HG03097 (cell line): Measurements from ENCODE around the gene VSIG10L.

Source experiments
- ATAC-seq: cut with Tn5 transposase; IDR thresholded peaks from one replicate; pipeline ENCODE4 v1.9.1; 2021; ENCODE audit not compliant: unreplicated experiment, low FRiP score

The VSIG10L gene

GRCh38 chr19:51319649-51320279 is 22.2 kb downstream of the VSIG10L start:
- ATAC-seq = no peak

DNA sequence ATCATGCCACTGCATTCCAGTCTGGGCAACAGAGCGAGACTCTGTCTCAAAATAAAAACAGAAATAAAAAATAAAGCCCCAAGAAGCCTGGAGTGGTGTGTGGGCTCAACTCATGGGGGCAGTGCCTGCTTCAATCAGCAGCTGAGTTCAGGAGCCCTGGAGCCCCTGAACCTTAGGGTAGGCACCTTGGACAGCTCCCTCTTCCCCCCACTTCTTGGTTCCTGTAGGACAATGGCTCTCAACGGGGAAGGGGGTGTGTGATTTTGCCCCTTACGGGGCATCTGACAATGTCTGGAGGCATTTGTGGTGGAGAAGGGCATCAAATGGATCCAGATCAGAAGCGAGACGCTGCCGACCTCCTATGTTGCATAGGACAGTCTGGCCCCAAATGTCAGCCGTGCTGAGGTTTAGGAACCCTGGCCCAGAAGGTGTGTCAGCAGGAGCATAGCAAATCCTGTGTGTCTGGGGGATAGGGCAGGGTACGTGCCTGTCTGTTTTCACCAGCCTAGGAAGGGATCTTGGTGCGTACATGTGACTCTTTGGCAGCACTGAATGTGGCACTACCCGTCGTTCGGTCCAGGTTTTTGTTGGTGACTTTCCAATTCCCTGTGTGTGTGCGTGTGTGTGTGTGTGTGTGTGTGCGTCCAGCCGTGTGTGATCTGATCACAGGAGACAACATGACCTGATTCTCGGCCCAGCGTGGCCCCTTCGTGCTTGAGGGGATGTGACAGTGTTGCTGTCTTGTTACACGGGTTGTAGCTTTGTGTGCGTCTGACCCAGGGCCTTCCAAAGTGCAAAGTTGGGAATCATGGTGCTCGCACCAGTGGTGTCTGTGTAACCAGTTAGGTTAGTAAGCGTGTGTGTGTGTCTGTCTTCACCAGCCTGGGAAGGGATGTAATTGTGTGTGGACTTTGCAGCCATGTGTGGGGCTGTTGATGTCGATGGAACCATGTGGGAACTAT is 23.0 kb downstream of the VSIG10L start:
- ATAC-seq = no peak

DNA sequence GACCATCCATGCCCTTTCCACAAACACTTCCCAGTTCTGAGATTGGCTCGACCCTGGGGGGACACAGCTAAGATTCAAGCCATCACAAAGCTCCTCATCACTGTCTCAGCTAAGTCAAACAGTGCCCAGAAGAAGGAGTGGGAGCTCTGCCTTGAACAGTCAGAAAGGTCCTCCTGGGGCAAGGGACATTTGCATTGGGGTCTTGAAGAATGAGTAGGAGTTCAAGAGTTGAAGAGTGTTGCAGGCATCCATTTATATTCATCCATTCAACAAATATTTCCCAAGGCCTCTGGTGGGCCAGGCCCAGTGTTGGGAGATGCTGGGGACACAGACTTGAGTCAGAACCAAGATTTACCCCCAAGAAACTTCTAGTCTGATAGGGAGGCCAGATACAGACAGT is 24.0 kb downstream of the VSIG10L start:
- no peak for ATAC-seq

- ATAC-seq = no peak
Measured at GRCh38 chr19:51317376-51317775, 24.6 kb downstream of the VSIG10L start.

GRCh38 chr19:51316688-51317087 is 25.3 kb downstream of the VSIG10L start:
- no peak for ATAC-seq

- ATAC-seq = no peak
Measured at GRCh38 chr19:51311351-51312257, 30.3 kb downstream of the VSIG10L start, which contains the start of gene IGLON5. Gene IGLON5, plus strand, starts transcription at chr19:51311644. Its CDS starts 204 bp downstream, at chr19:51311848.

GRCh38 chr19:51305479-51305878 is 36.5 kb downstream of the VSIG10L start:
- ATAC-seq = no peak

- ATAC-seq = no peak
Measured at GRCh38 chr19:51301266-51301665, 40.7 kb downstream of the VSIG10L start.

DNA sequence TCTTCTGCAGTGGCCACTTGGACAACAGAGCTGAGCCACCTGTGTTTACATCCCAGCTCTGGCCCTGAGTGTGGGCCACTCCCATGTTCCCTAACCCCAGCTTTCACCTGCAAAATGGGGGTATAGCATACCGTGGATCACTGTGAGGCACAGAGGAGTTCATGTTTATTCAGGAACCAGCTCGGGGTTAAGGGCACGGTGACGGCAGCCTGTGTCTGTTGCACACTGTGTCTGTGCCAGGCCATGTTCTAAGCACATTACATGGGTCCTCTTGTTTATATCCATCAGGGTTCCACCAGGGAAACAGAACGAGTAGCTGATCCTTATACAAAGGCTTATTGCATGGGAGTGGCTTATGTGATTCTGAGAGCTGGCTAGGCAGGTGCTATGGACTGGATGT is 44.5 kb downstream of the VSIG10L start:
- ATAC-seq = no peak

DNA sequence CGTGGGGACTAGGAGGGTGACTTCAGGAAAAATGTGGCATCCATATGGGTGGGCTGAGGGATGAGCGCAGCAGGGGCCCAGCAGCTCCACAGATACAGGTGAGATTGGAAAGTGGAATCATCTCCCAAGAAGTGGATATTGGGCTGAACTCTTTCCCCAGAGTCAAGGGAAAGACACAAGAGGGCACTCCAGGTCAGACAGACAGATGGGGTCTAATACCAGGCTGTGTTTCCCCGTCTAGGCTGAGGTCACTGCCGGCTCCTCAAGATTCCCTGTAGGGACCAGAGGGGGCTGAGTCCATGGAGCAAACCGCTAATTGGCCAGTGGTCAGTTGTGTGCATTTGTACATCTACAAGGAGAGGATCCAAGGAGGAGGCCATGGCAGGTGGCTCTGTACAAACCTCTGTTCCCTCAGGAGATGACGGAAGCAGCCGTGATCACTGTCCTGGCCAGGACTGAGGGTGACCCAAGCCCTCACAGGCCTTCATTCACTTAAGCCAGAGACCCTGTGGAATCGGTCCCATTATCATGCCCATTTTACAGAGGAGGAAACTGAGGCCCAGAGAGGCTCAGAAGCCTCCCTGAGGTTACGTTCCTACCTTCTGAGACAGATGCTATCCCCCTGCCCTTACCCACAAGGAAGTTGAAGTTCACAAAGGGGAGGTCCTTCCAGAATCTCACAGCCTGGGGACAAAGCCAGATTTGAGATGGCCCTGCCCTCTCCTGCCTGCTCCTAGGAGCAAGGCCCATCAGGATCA is 45.4 kb downstream of the VSIG10L start:
- ATAC-seq = no peak

- no peak for ATAC-seq
Measured at GRCh38 chr19:51295382-51296126, 46.4 kb downstream of the VSIG10L start.

GRCh38 chr19:51294977-51295375 is 47.0 kb downstream of the VSIG10L start:
- no peak for ATAC-seq

DNA sequence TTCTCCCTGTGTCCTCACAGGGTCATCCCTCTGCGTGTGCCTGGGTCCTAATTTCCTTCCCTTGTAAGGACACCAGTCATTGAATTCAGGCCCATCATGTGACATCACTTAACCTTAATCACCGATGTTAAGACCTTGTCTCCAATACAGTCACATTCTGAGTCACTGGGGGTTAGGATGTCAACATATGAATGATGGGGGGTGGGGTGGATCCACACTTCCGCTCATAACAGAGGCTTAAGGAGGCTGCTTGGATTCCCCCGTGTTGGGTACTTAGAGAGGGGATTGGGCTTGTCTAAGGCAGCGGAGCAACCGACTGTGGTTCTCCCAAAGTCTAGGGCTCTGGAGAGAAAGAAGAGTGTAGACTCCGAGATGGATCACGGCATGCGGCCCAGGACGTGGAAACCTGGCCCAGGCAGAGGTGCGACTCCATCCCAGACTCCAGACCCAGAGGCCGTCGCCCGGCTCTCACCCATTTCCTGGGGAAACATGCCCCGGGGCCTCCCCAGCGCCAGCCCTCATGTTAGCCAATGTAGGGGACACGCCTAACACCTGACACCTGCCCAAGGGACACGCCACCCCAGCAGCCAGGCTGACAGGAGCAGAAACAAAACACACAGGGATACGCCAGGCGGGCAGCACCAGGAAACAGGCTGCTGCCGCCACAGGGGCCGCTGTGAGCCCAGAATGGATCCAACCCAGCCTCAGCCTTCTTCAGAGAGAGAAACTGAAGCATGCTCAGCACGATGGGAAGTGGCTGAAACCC is 47.5 kb downstream of the VSIG10L start:
- no peak for ATAC-seq

GRCh38 chr19:51293571-51294210 is 48.2 kb downstream of the VSIG10L start:
- ATAC-seq = no peak

GRCh38 chr19:51292971-51293370 is 49.0 kb downstream of the VSIG10L start:
- ATAC-seq = no peak

- no peak for ATAC-seq
Measured at GRCh38 chr19:51289635-51290034, 52.3 kb downstream of the VSIG10L start.

DNA sequence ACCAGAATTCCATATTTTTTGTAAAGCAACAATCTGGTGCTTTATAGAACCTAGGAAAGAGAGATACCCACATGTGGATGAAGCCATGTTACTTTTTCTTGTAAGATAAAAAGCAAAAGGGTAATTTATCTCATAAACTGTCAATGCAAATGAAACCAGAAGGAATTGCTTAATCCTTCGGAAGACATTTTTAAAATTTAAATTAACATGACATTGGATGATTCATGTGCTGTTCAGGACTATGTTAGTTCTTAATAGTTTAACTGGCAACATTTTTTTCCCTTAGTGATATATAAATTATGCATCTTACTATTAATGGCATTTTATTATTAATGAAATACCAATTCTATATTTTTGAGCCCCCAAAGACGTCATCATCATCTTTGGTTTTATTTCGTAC is 56.3 kb downstream of the VSIG10L start:
- ATAC-seq = no peak

GRCh38 chr19:51282335-51282734 is 59.6 kb downstream of the VSIG10L start:
- no peak for ATAC-seq
